GM18508 (cell line): ENCODE measurements around the gene TAS2R3.
"Not testable (repeated sequence)": the region's sequence is repeated elsewhere in the genome, so short reads cannot be mapped to it uniquely, and the experiment has no call there.

Source experiments
- ATAC-seq: cut with Tn5 transposase; IDR thresholded peaks from one replicate; pipeline ENCODE4 v1.9.1; 2021; ENCODE audit warnings: moderate number of reproducible peaks; ENCODE audit not compliant: insufficient read depth, unreplicated experiment

Gene TAS2R3

DNA sequence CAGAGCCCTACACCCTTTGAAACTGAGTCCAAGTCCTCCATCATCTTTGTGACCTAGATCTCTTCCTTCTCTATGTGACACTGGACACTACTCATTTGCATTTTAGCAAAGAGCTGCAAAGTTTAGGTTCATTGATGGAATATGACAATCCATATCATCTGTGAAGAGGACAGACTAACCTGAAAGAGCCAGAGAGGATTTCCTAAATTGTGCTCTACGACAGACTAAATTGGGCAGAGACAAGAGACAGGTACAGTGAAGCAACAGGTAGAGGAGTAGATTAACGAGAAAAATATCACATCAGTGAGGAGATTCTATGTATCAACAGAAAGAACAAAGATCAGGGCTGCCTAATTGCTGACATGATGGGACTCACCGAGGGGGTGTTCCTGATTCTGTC lies at the start of gene TAS2R3:
Gene TAS2R3, plus strand, starts transcription at position 301 of the 400 bp plus-strand sequence. Its CDS starts 62 bp downstream, at position 363.
- ATAC-seq, result no peak

DNA sequence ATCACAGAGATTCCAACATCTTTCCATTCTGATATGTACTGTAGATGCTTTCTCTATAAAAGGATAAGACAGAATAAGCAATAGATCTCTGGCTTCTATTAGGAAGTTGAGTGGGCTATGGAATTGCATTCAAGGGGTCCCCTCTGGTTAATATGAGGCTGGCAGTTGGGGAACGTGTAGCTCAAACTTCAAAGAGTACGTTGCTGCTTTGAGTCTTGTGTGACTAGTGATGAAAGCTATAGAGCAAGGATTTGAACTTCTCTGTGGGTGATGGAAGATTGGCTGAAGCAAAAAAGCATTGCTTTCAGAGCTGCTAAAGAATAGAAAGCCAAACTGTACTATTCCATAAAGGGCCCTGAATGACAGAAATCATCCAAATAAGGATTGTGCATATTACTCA lies 49.3 kb upstream of the TAS2R3 start:
- ATAC-seq, result no peak

DNA sequence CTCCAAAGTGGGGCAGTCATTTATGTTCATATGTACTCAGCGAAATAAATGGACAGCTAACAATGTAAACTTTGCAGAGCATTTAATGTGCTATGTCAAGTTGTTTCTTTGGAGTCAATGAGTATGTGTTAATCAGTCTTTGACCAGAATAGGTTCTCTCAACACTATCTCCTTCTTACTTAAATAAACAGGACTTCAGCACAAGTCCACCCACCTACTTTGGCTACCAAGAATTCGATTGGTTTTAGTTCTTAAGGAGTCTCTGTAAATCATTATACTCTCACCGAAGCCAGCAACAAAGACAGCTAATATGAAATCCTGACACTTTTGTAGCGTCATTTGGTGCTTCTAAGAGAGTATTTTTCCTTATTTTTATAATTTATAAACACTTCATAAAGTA lies 48.9 kb upstream of the TAS2R3 start:
- ATAC-seq, result no peak

DNA sequence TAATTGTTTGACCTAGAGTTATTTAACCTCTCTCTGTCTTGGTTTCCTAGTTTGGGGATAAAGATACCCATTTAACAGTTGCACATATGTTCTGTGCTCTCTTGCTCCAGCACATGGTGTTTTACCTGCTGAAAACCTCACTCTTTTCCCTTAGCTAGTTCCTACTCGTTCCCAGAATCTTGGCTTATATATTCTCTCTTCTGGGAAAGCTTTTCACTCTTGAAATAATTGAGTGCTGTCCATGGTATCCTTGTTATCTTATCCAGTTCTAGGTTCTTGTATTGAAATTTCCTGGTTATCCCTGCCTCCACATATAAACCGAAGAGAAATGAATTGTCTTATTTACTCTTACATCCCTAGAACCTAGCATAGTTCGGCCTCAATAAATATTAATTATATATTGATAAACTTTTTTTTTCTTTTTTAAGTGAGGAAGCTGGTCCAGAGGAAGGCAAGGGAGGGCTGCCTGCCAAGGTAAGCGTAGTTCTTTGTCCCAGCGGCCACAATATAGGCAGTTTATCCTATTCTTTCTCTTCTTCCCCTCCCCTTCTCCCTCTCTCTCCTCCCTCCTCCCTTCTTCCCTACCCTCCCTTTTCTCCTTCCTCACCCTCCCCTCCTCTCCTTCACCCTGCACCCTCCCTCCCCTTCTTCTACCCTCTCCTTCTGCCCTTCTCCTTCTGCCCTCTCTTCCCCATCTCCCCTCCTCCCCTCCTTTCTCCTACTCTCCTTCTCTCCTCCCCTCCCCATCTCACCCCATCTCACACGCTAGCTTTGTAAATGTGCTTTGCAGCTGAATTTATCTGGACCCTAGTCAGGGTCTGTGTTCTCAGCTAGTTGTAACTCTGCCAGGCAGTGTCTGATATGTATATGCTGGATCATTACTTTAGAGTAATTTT lies 47.9 kb upstream of the TAS2R3 start:
- ATAC-seq, result no peak

- ATAC-seq, result no peak
These were observed 46.4 kb upstream of the TAS2R3 start for GRCh38 chr7:141717450-141717849.

DNA sequence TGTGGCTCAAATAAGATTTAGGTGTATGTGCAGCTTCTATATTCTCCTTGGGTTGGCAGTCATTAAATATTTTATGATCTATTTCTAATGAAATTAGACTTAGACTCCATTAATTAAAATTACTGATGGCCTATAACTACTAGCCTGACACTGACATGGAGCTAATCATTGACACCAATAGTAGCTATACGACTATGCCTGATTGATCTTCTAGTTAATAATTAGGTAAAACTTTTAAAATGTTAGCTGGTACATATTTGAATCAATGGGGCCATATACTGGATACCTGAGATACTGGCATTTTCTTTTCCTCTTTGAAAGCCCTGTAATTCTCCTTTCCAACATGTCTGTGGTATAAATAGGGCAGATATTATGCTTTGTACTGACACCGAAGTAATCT lies 41.4 kb upstream of the TAS2R3 start:
- no peak for ATAC-seq

- no peak for ATAC-seq
These were observed 34.9 kb upstream of the TAS2R3 start for GRCh38 chr7:141729020-141729419.

DNA sequence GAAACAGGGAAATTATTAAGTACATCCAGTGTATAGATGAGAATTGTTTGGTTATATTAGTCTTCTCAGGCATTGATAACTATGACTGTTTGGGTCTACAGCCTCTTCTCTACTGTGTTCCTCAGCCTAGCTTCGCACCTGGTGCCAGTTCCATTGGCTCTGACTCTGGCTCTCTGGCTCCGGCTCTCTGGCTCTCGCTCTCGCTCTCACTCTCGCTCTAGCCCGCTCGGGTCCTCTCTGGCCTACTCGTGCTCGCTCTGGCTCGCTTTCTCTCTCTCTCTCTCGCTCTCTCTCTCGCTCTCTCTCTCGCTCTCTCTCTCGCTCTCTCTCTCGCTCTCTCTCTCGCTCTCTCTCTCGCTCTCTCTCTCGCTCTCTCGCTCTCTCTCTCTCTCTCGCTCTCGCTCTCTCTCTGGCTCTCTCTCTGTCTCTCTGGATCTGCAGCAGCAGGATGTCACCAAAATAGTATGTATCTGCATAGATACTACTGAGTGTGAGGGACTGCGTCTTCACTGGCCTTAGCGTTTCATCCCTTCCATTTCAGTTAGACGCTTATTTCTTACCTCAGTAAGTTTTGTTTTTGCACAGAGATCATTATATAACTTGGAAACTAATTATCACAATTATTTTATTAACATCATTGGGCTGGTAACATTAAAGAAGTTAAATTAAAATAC lies 32.3 kb upstream of the TAS2R3 start:
- no peak for ATAC-seq

GRCh38 chr7:141737118-141737835 lies 26.6 kb upstream of the TAS2R3 start:
- ATAC-seq, result no peak

- ATAC-seq, result peak; percentile 92
These were observed 25.9 kb upstream of the TAS2R3 start, which contains the start of gene SSBP1 for GRCh38 chr7:141737836-141738591. SSBP1 (plus strand) TSS chr7:141738358; CDS start chr7:141739167, 809 bp downstream.

DNA sequence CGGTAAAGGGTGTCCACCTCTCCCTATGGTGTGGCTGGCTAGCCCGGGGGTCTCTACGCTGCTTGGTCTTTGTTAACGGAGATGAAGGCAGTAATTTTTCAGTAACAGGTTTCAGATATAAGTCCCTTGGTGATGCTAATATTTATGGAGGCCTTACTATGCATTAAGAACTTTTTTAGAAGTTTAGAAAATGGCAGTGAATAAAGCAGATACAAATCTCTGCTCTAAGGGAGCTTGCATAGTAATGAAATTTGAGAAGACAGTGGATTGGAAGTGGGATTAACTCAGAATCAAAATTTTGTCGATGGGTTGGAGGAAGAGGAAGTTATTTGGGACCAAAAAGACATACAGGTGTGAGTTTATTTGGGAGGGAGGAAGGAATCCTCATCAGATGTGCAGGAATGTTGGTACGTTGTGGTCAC lies 25.3 kb upstream of the TAS2R3 start:
- ATAC-seq, result no peak

- ATAC-seq, result no peak
These were observed 24.6 kb upstream of the TAS2R3 start for GRCh38 chr7:141739250-141739649.

- no peak for ATAC-seq
These were observed 21.7 kb upstream of the TAS2R3 start for GRCh38 chr7:141742229-141742628.

DNA sequence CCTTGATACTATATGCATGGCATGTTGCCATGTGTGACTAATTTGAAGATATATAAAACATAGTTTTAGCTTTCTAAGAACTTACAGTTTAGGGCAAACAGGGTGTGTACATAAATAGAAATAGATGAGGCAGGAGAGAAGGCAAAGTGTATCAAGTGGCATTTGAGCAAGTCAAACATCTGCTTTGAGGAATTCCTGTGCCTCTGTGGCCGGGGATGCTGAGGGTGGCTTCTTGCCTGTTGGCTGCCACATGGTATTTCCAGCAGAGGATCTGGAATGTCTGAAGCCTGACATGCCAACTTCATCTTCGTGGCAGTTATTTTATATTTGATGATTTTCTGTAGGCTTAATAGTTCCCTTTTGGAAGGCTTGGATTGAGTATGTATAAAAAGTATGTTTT lies 19.8 kb upstream of the TAS2R3 start:
- ATAC-seq, result no peak

- ATAC-seq, result no peak
These were observed 15.5 kb upstream of the TAS2R3 start for GRCh38 chr7:141748396-141748795.

- not testable (repeated sequence) for ATAC-seq
These were observed 12.0 kb upstream of the TAS2R3 start for GRCh38 chr7:141751904-141752303.

GRCh38 chr7:141752634-141753033 lies 11.3 kb upstream of the TAS2R3 start:
- ATAC-seq, result no peak

- no peak for ATAC-seq
These were observed 9.0 kb upstream of the TAS2R3 start for GRCh38 chr7:141754939-141755338.

- not testable (repeated sequence) for ATAC-seq
These were observed 6.2 kb downstream of the TAS2R3 start for GRCh38 chr7:141770083-141770583.

- ATAC-seq, result no peak
These were observed 12.5 kb downstream of the TAS2R3 start, which contains the start of gene TAS2R4 for GRCh38 chr7:141776374-141776773. TAS2R4 (plus strand) TSS chr7:141776674; CDS start chr7:141778489, 1,815 bp downstream.
